ENCODE results near the gene B3GALT5. TPM values are rescaled to one million over a fixed set of nuclear protein-coding genes. Genes with fewer than 3 reads are reported as not detected.
A peak's percentile ranks its signal among the peaks of the same experiment; 100 is the strongest.

Gene B3GALT5
- total and polyA plus RNA-seq, 7 donors, result 0.36 to 33.7 (median 1.4) TPM

GRCh38 chr21:39670701-39671100 is 58.0 kb downstream of the B3GALT5 start:
- Histone ChIP-seq H3K4me3 (no peak overlapping the region), H3K4me1 (peaks cover 0 to 31% (median 21%) of the 10 kb centered on the region in 4 donors), H3K27ac (peak overlapping the region in 2 of 4 donors; percentile 6 to 38), H3K36me3 (no peaks in the 10 kb centered on the region), H3K9me3 (no peaks in the 10 kb centered on the region), H3K27me3 (no peaks in the 10 kb centered on the region)
- intact Hi-C loops (cut with DNase I), result loop anchor here (5.0 kb wide), 1 partner anchor 382 kb away; no protein-coding TSS in a partner anchor
- 41 to 47% methylated on average over 2 of the region's 2 CpGs for WGBS, 2 donors
- no peak for TF ChIP-seq CTCF (IDR thresholded peaks at IDR 0.05)
- no peak for TF ChIP-seq POLR2AphosphoS5 (IDR thresholded peaks at IDR 0.05)
- TF ChIP-seq EP300 (IDR thresholded peaks at IDR 0.05), result no peak
- TF ChIP-seq POLR2A (IDR thresholded peaks at IDR 0.05), result no peak
- DNase-seq, result no peak

DNA sequence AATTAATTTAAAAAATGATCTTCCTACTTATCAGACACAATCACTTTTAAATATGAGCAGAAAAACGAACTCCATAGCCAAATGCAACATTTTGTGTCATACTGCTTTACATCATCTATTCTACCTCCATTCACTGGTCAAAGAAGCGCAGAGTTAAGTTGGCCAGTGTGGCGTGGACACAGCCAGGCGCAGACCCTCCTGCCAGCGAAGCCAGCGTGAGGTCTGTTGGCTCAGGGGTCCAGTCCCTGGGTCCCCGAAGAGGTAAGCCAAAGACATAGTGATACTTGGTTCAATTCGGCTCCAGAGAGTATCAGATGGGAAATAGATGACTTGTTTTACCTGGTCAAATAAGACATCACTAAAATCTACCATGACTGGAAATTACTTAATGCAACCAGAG is 59.2 kb downstream of the B3GALT5 start:
- H3K4me1 ChIP-seq, result peaks cover 0 to 41% (median 31%) of the 10 kb centered on the region in 4 donors
- no peaks in the 10 kb centered on the region for H3K9me3 ChIP-seq
- DNase-seq, result no peak
- no peaks in the 10 kb centered on the region for H3K36me3 ChIP-seq
- no peaks in the 10 kb centered on the region for H3K27me3 ChIP-seq
- intact Hi-C loops (cut with DNase I), result loop anchor here (5.0 kb wide), 1 partner anchor 380 kb away; no protein-coding TSS in a partner anchor
- TF ChIP-seq CTCF (IDR thresholded peaks at IDR 0.05), result no peak
- TF ChIP-seq POLR2AphosphoS5 (IDR thresholded peaks at IDR 0.05), result no peak
- TF ChIP-seq EP300 (IDR thresholded peaks at IDR 0.05), result no peak
- no peak for TF ChIP-seq POLR2A (IDR thresholded peaks at IDR 0.05)
- WGBS, 2 donors, result 92 to 95% methylated on average over 8 of the region's 8 CpGs
- H3K4me3 ChIP-seq, result no peak overlapping the region
- no peak overlapping the region for H3K27ac ChIP-seq

DNA sequence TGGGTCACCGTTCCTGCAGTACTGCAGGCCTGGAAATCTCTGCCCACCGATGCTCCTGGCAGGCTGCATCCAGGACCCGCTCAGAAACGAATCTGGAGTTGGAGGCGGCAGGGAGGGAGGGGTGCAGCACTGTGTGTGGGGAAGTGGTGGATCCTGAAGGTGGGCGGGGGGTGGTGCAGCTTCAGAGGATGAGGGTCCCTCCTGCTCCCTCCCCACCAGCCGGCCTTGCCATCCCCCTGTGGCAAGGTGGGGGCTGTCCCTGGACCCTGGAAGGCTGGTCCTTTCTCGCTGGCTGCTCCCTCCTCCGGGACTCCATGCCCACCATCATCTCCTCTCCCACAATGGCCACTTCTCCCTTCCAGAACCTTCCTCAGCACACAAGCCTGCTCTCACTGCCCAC is 60.4 kb downstream of the B3GALT5 start:
- WGBS, 2 donors, result 91 to 94% methylated on average over 9 of the region's 9 CpGs
- Histone ChIP-seq H3K9me3 (no peaks in the 10 kb centered on the region), H3K4me1 (peaks cover 0 to 47% (median 34%) of the 10 kb centered on the region in 4 donors), H3K27me3 (no peaks in the 10 kb centered on the region), H3K27ac (peak overlapping the region in 1 of 4 donors; percentile 89), H3K36me3 (no peaks in the 10 kb centered on the region), H3K4me3 (no peak overlapping the region)
- no peak for DNase-seq
- TF ChIP-seq CTCF (IDR thresholded peaks at IDR 0.05), result no peak
- TF ChIP-seq POLR2AphosphoS5 (IDR thresholded peaks at IDR 0.05), result no peak
- no peak for TF ChIP-seq EP300 (IDR thresholded peaks at IDR 0.05)
- no peak for TF ChIP-seq POLR2A (IDR thresholded peaks at IDR 0.05)
- intact Hi-C loops (cut with DNase I), result loop anchor here (5.0 kb wide), 1 partner anchor 379 kb away; no protein-coding TSS in a partner anchor

- intact Hi-C loops (cut with DNase I), result loop anchor here (2.0 to 5.0 kb wide), 2 partner anchors 13 to 379 kb away; no protein-coding TSS in a partner anchor
- H3K27me3 ChIP-seq, result no peaks in the 10 kb centered on the region
- no peaks in the 10 kb centered on the region for H3K36me3 ChIP-seq
- no peak for TF ChIP-seq POLR2A (IDR thresholded peaks at IDR 0.05)
- TF ChIP-seq EP300 (IDR thresholded peaks at IDR 0.05), result no peak
- TF ChIP-seq CTCF (IDR thresholded peaks at IDR 0.05), result no peak
- no peak for TF ChIP-seq POLR2AphosphoS5 (IDR thresholded peaks at IDR 0.05)
- H3K4me3 ChIP-seq, result no peak overlapping the region
- no peaks in the 10 kb centered on the region for H3K9me3 ChIP-seq
- no peak for DNase-seq
- H3K4me1 ChIP-seq, result peaks cover 0 to 47% (median 34%) of the 10 kb centered on the region in 4 donors
- 59 to 76% methylated on average over 11 of the region's 11 CpGs for WGBS, 2 donors
- peak overlapping the region in 1 of 4 donors; percentile 89 for H3K27ac ChIP-seq
These were observed 61.0 kb downstream of the B3GALT5 start for GRCh38 chr21:39673736-39674135.

DNA sequence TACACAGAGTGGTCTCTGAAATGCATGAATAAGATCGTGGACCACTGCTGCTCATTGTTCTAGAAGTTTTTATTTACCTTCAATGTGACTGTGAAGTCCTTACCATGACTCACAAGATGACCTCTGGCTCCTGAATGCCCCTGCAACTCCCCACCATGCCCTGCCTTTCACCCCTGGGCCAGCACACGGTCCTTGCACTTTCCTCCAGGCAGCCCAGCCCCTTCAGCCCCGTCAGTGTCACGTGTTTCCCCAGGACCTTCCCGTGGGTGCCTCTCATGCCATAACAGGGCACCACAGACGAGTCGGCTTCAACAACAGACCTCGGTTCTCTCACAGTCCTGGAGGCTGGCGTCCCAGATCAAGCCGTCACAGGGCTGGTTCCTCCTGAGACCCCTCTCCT is 62.1 kb downstream of the B3GALT5 start:
- no peaks in the 10 kb centered on the region for H3K27me3 ChIP-seq
- H3K36me3 ChIP-seq, result no peaks in the 10 kb centered on the region
- peaks cover 0 to 47% (median 34%) of the 10 kb centered on the region in 4 donors for H3K4me1 ChIP-seq
- WGBS, 2 donors, result 68 to 77% methylated on average over 10 of the region's 10 CpGs
- no peak overlapping the region for H3K4me3 ChIP-seq
- TF ChIP-seq CTCF (IDR thresholded peaks at IDR 0.05), result no peak
- no peak for TF ChIP-seq POLR2AphosphoS5 (IDR thresholded peaks at IDR 0.05)
- no peak for TF ChIP-seq EP300 (IDR thresholded peaks at IDR 0.05)
- TF ChIP-seq POLR2A (IDR thresholded peaks at IDR 0.05), result no peak
- no peak for DNase-seq
- intact Hi-C loops (cut with DNase I), result loop anchor here (2.0 to 5.0 kb wide), 2 partner anchors 14 to 378 kb away; no protein-coding TSS in a partner anchor
- H3K9me3 ChIP-seq, result no peaks in the 10 kb centered on the region
- H3K27ac ChIP-seq, result peak overlapping the region in 3 of 4 donors; percentile 71 to 89 (median 89)
